Hindlimb muscle (tissue), 1 donor: Measurements from ENCODE around the gene CCDC141. TPM values are rescaled to one million over a fixed set of nuclear protein-coding genes. Genes with fewer than 3 reads are reported as not detected.
"Not testable (repeated sequence)": the region's sequence is repeated elsewhere in the genome, so short reads cannot be mapped to it uniquely, and the experiment has no call there.

Experiments used
- DNase-seq: peaks from one replicate; pipeline ENCODE4 v3.0.0-alpha.2; 2013
- polyA plus RNA-seq: library from polyadenylated mRNA; unstranded; fragments of 120-200 nt; gene quantifications from one replicate; pipeline ENCODE4 v1.2.1, GENCODE V29; 2013; ENCODE audit not compliant: insufficient read length

CCDC141 gene
- polyA plus RNA-seq, 1 donor: 81.5 TPM

- DNase-seq: no peak
These were observed 5.4 kb downstream of the CCDC141 start for GRCh38 chr2:179044500-179044899.

DNA sequence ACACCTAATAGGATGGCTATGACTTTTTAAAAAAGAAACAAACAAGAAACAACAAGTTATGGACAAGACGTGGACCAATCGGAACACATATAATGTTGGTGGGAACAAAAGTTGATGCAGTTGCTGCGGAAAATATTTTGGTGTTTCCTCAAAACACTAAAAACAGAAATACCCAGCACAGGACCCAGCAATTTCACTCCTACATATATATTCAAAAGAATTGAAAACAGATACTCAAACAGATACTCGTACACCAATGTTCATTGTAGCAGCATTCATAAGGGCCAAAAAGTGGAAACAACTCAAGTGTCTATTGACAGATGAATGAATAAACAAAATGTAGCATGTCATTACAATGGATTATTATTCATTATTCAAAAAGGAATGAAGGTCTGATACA lies 12.1 kb downstream of the CCDC141 start:
- no peak for DNase-seq

DNA sequence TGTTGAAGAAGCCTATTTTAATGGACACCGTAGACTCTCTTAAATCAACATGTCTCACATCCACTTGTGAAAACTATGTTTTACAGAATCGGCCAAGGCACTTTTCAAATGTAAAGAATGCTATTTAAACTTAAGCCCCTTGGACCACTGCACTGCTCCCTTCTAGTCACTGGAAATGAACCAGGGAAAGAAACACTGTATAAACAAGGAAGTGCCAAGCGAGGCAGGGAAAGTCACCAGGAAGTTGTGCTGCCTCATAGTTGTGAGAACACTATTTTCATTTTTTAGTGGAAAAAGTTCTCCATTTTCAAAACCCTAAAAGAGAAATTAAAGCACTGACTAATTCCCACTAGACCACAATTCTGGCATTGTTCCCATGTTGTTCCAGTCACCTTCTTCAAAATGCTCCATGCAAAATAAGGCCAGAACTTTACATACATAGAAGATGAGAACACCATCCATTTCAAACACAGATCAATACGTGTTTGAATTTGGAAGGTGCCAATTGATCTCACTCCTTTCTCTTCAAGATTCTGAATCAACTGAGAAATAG lies 13.5 kb downstream of the CCDC141 start:
- DNase-seq: no peak

- DNase-seq: no peak
These were observed 18.1 kb downstream of the CCDC141 start for GRCh38 chr2:179031731-179032408.

DNA sequence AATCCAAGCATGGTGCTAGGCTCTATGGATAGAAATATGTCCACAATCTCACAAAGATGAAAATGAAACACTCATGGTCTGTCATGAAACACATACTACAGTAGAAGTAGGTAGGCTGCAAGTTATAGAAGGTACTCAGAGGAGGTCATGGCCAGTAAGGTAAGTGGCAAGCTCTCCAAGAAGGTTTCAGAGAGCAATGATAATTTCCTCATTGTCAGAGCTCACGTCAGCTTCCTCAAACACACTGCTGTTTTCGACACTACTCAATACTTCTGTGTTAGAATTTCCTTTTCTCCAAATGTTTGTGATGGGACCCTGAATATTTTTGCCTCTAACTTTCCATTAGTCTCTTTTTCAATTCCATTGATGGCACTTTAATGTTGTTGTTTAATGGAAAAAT lies 25.5 kb downstream of the CCDC141 start:
- no peak for DNase-seq

GRCh38 chr2:179022685-179023084 lies 27.3 kb downstream of the CCDC141 start:
- DNase-seq: no peak

GRCh38 chr2:179021258-179021657 lies 28.7 kb downstream of the CCDC141 start:
- no peak for DNase-seq

GRCh38 chr2:179020156-179020750 lies 29.7 kb downstream of the CCDC141 start:
- DNase-seq: no peak

DNA sequence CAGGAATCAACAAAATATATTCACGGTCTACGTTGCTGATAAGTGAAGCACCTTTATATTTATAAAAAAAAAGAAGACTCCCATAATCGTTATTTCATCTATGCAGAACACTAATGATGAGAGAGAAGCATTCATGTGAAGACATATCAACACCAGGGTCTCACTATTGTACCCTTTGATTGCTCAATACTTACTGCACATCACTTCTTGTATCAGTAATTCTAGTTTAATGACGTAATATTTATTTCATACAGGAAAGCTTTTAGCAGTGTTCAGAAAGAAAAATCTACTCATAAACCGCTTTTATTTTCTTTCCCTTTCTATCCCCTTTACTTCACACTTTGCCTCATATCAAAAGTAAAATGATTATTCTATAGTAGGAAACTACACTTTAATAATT lies 30.7 kb downstream of the CCDC141 start:
- no peak for DNase-seq

- no peak for DNase-seq
These were observed 32.1 kb downstream of the CCDC141 start for GRCh38 chr2:179017773-179018357.

GRCh38 chr2:179014189-179014588 lies 35.7 kb downstream of the CCDC141 start:
- not testable (repeated sequence) for DNase-seq

- no peak for DNase-seq
These were observed 44.0 kb downstream of the CCDC141 start for GRCh38 chr2:179005976-179006375.

DNA sequence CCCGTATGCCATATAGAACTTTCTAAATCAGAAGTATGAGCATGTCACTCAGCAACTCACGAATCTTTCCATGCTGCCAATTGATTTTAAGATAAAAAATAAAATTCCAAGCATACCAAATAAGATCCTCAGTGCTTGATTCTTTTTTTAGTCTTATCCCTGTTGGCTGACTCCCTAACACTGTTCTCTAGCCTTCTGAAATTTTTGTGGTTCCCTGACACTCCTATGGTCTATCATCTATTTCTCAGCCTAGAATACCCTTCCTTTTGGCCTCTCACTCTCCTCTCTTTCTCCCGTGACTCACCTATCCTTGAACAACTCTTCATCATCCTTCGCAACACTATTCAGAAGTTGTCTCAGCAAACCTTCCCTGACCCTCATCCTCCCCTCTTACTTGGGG lies 50.5 kb downstream of the CCDC141 start:
- no peak for DNase-seq

DNA sequence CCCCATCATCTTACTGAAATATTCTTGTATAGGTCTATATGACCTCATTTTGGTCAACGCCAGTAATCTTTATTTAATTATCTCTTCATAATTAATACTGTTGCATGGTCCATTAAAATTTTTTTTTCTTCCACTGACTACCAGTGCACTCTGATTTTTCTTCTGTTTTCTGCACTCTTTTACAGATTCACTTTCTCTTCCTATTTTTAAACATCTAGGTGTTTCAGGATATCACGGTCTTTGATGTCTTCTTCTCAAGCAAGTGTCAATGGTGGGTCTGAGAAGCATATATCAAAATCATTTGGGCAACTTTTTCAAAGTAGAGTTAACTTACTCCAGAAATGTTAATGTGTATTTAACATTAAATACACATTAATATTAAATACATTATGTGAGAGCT lies 51.4 kb downstream of the CCDC141 start:
- no peak for DNase-seq

GRCh38 chr2:178997477-178997876 lies 52.5 kb downstream of the CCDC141 start:
- no peak for DNase-seq

DNA sequence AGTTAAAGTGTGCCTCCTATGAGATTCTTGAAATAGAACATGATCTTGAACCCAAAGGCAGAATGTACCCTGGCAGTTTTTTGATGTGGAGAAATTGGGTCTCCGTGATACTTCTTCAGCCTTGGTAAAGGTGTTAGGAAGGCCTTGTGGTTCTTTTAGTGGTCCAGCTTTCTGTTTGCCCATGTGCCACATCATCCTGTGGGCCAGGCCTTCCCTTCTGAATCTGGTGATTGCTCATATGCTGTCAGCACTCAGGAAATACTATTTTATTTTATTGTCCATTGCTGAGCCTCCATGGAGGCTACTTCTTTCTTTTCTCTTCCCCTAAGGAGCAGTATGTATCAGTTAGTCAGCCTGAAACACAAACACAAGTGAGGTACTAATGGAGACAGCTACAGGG lies 52.9 kb downstream of the CCDC141 start:
- no peak for DNase-seq

DNA sequence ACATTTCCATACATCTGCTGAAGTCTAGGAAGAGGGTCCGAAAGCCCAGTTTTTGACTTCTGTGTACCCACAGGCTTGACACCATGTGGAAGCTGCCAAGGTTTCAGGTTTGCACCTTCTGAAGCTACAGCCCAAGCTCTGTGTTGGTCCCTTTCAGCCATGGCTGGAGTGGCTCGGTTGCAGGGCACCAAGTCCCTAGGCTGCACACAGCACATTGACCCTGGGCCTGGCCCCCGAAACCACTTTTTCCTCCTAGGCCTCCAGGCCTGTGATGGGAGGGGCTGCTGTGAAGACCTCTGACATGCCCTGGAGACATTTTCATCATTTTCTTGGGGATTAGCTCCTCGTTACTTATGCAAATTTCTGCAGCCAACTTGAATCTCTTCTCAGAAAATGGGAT lies 55.7 kb downstream of the CCDC141 start:
- DNase-seq: no peak

DNA sequence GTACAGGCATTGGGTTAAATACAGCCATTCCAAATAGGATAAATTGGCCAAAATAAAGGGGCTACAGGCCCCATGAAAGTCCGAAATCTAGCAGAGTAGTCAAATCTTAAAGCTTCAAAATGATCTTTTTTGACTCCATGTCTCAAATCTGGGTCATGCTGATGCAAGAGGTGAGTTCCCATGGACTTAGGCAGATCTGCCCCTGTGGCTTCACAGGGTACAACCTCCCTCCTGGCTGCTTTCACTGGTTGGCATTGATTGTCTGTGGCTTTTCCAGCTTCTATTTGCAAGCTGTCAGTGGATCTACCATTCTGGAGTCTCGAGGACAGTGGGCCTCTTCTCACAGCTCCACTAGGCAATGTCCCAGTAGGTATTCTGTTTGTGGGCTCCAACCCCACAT lies 56.1 kb downstream of the CCDC141 start:
- DNase-seq: no peak

DNA sequence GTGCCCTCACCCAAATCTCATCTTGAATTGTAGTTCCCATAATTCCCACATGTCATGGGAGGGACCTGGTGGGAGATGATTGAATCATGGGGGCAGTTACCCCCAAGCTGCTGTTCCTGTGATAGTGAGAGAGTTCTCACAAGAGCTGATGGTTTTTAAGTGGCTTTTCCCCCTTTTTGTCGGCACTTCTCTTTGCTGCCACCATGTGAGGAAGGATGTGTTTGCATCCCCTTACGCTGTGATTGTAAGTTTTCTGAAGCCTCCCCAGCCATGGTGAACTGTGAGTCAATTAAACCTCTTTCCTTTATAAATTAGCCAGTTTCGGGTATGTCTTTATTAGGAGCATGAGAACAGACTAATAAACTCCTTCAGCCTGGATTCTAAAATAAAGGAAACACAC lies 57.2 kb downstream of the CCDC141 start:
- DNase-seq: not testable (repeated sequence)

- no peak for DNase-seq
These were observed 59.2 kb downstream of the CCDC141 start for GRCh38 chr2:178990533-178991241.

DNA sequence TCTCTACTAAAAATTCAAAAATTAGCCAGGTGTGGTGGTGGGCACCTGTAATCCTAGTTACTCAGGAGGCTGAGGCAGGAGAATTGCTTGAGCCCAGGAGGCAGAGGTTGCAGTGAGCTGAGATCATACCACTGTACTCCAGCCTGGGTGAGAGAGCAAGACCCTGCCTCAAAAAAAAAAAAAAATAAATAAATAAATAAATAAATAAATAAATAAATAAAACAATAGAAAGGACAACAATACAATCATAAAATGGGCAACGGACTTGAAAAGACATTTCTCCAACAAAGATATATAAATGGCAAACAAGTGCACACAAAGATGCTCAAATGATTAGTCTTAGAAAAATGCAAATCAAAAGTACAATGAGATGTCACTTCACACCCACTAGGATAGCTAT lies 60.5 kb downstream of the CCDC141 start:
- not testable (repeated sequence) for DNase-seq

DNA sequence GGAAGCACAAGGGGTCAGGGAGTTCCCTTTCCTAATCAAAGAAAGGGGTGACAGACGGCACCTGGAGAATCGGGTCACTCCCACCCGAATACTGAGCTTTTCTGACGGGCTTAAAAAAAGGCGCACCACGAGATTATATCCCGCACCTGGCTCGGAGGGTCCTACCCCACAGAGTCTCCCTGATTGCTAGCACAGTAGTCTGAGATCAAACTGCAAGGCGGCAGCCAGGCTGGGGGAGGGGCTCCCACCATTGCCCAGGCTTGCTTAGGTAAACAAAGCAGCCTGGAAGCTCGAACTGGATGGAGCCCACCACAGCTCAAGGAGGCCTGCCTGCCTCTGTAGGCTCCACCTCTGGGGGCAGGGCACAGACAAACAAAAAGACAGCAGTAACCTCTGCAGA lies 67.3 kb downstream of the CCDC141 start:
- not testable (repeated sequence) for DNase-seq

DNA sequence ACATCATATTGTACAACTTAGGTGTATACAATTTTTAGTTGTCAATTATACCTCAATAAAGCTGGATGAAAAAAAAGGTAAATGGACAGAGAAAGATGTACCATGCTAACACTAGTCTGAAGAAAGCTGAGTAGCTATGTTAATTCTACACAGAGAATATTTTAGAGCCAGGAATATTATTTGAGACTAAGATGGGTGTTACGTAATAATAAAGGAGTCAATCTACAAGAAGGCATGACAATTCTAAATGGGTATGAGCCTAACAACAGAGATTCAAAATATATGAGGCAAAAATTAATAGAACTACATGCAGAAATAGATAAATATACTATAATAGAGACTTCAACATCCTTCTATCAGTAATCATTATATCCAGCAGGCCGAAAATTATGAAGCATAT lies 69.1 kb downstream of the CCDC141 start:
- no peak for DNase-seq
